Panc1 (cell line): Measurements from ENCODE around the gene SPZ1.
"Not testable (repeated sequence)": the region's sequence is repeated elsewhere in the genome, so short reads cannot be mapped to it uniquely, and the experiment has no call there.

ENCODE experiments used
- CTCF ChIP-seq: fragments of 450-650 bp; IDR thresholded peaks from 2 replicates; pipeline ENCODE4 v1.5.1; 2017; ENCODE audit warnings: mild to moderate bottlenecking
- POLR2AphosphoS5 ChIP-seq: IDR thresholded peaks from 2 replicates; pipeline ENCODE4 v1.6.1; 2012; ENCODE audit warnings: mild to moderate bottlenecking, low read depth, low read length, moderate library complexity
- REST ChIP-seq, 2 experiments: IDR thresholded peaks; 2 replicates each; pipeline ENCODE4 v1.6.1; 2011 to 2012; ENCODE audit warnings: low read depth in 2 of 2, control low read depth in 1 of 2, low read length in 1 of 2, mild to moderate bottlenecking in 1 of 2, moderate library complexity in 1 of 2; ENCODE audit not compliant: insufficient read depth in 1 of 2

- TF ChIP-seq CTCF; POLR2AphosphoS5; REST (IDR thresholded peaks at IDR 0.05; ENCODE audit: insufficient read depth in 1 of 2, low read depth in 2 of 2, low read length in 1 of 2): not testable (repeated sequence)
Measured at GRCh38 chr5:80270543-80270942, 49.3 kb upstream of the SPZ1 start.
